Kidney (tissue), 14 donors: ENCODE results near the gene OR4D1. TPM values are rescaled to one million over a fixed set of nuclear protein-coding genes. Genes with fewer than 3 reads are reported as not detected.

Source experiments
- DNase-seq, 5 donors: peaks; one replicate each; pipeline ENCODE4 v3.0.0-alpha.2; 2013 to 2020
- FAIRE-seq: peaks from 2 replicates; lab custom pipeline; 2012; peaks lifted over from hg19 to GRCh38; lab: Jason Lieb, UNC
- H3K27ac ChIP-seq, 2 donors: one replicate each; pipeline ENCODE4 v1.7.0; 2013; ENCODE audit warnings: low read depth in 2 of 2, low read length in 2 of 2, inconsistent platforms in 1 of 2
- H3K27me3 ChIP-seq: one replicate; pipeline ENCODE4 v1.7.1; 2013; ENCODE audit warnings: low read length, inconsistent platforms; ENCODE audit not compliant: control insufficient read depth, insufficient read depth
- H3K36me3 ChIP-seq, 3 donors: one replicate each; pipeline versions ENCODE4 v1.7.0 to v1.7.1; 2013; ENCODE audit warnings: low read length in 3 of 3, control low read depth in 1 of 3, inconsistent platforms in 1 of 3; ENCODE audit not compliant: insufficient read depth in 3 of 3, control insufficient read depth in 2 of 3
- H3K4me1 ChIP-seq, 3 donors: one replicate each; pipeline versions ENCODE4 v1.7.0 to v1.7.1; 2013; ENCODE audit warnings: low read length in 3 of 3, inconsistent platforms in 1 of 3, low read depth in 1 of 3; ENCODE audit not compliant: control insufficient read depth in 2 of 3, insufficient read depth in 2 of 3
- H3K4me3 ChIP-seq, 3 donors: one replicate each; pipeline versions ENCODE4 v1.7.0 to v1.8.1; 2013; ENCODE audit warnings: low read length in 3 of 3, control low read depth in 1 of 3, inconsistent platforms in 1 of 3
- H3K9ac ChIP-seq, 3 donors: one replicate each; pipeline versions ENCODE4 v1.7.0 to v1.7.1; 2013; ENCODE audit warnings: low read length in 3 of 3, control low read depth in 1 of 3, inconsistent platforms in 1 of 3
- H3K9me3 ChIP-seq, 3 donors: one replicate each; pipeline versions ENCODE4 v1.7.0 to v1.7.1; 2013; ENCODE audit warnings: low read length in 3 of 3, control low read depth in 1 of 3, inconsistent platforms in 1 of 3; ENCODE audit not compliant: control insufficient read depth in 2 of 3, insufficient read depth in 1 of 3
- intact Hi-C: fragments of 100-400 bp; cut with DNase I; formaldehyde crosslinking; loops from one replicate; pipeline ENCODE4 v1.11.1; 2022
- polyA plus RNA-seq: library from polyadenylated mRNA; stranded (reverse); fragments of 350-450 nt; fragmentation: Illumina TruSeq; extraction: RNeasy Lipid Tissue Mini Kit (QIAGEN cat#74804); gene quantifications from one replicate; pipeline ENCODE4 v1.2.3, GENCODE V29; 2014; ENCODE audit warnings: low read depth, low replicate concordance; ENCODE audit not compliant: insufficient read depth
- total RNA-seq: library from RNA; stranded (reverse); fragmentation: NEBNext Ultra II Directional; extraction: Animal tissue kit (Norgen Biotek cat#: 25700); gene quantifications from one replicate; pipeline ENCODE4 v1.2.1, GENCODE V29; 2021
- TF ChIP-seq, protein P1 (sequence below): IDR thresholded peaks from 3 replicates; pipeline ENCODE4 v1.5.1; 2012; ENCODE audit warnings: mild to moderate bottlenecking, moderate library complexity, borderline replicate concordance; ENCODE audit not compliant: insufficient read depth; ENCODE audit errors: extremely low read depth
- donor health status: control.
- donor health status: control.
- donor health status: control.
- donor health status: control.
- donor health status: control.
- donor health status: DM: yes; HTN: yes; CAD: no.
- donor health status: Normal renal cell carcinoma (clear cell type).

OR4D1 gene
- total and polyA plus RNA-seq, 2 donors from 2014 or later, result 0.06 TPM; not detected in 1

DNA sequence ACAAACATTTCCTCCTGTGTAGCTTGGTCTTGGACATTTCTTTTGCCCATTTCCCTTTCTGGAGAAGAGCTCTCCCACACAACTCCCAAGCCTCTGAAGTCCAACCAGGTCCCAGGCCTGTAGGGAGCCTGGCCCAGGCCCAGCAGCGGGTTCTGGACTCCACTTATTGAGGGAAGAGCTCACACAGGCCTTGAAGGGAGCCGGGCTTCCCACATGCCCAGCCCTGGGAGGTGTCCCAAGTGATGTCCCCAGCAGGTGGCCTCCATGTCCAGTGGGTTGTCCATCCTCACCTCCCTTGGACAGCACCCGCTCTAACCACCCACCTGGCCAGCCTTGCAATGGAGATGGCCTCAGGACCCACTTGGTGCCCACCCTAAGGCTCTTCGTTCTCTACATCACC is 38.4 kb downstream of the OR4D1 start:
- no peak for FAIRE-seq
- Histone ChIP-seq H3K27me3 (no peaks in the 10 kb centered on the region), H3K36me3 (no peaks in the 10 kb centered on the region)

DNA sequence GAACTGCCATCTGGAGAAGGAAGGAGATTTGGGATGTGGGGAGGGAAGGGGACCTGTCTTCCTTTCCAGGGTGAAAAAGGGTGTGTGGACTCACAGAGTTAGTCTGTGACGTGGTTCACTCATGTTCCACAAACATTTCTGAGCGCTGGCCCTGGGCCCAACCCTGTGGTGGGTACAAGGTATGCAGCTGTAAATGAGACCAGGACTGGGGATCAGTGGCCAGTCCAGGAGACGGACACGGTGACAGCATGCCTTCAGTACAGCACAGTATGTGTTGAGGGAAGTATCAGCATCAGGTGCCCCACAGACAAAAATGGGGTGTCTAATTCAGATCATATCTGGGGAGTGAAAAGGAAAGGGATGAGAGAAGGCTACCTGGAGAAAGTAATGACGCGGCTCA is 38.9 kb downstream of the OR4D1 start:
- no peaks in the 10 kb centered on the region for H3K27me3 ChIP-seq
- H3K4me3 ChIP-seq, result no peak overlapping the region
- H3K9ac ChIP-seq, result no peak overlapping the region
- H3K36me3 ChIP-seq, result no peaks in the 10 kb centered on the region
- no peaks in the 10 kb centered on the region for H3K9me3 ChIP-seq
- TF ChIP-seq, protein P1, sequence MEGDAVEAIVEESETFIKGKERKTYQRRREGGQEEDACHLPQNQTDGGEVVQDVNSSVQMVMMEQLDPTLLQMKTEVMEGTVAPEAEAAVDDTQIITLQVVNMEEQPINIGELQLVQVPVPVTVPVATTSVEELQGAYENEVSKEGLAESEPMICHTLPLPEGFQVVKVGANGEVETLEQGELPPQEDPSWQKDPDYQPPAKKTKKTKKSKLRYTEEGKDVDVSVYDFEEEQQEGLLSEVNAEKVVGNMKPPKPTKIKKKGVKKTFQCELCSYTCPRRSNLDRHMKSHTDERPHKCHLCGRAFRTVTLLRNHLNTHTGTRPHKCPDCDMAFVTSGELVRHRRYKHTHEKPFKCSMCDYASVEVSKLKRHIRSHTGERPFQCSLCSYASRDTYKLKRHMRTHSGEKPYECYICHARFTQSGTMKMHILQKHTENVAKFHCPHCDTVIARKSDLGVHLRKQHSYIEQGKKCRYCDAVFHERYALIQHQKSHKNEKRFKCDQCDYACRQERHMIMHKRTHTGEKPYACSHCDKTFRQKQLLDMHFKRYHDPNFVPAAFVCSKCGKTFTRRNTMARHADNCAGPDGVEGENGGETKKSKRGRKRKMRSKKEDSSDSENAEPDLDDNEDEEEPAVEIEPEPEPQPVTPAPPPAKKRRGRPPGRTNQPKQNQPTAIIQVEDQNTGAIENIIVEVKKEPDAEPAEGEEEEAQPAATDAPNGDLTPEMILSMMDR, result no peak
- no peaks in the 10 kb centered on the region for H3K4me1 ChIP-seq
- no peak overlapping the region for H3K27ac ChIP-seq
- no peak for FAIRE-seq
- intact Hi-C loops, result no loop called here
- no peak for DNase-seq

More for the DNA sequence above, 38.4 kb downstream of the OR4D1 start:
- TF ChIP-seq, protein P1, result no peak
- no peak overlapping the region for H3K9ac ChIP-seq
- intact Hi-C loops, result no loop called here
- H3K4me3 ChIP-seq, result no peak overlapping the region
- H3K27ac ChIP-seq, result no peak overlapping the region
- no peaks in the 10 kb centered on the region for H3K4me1 ChIP-seq
- no peak for DNase-seq
- no peaks in the 10 kb centered on the region for H3K9me3 ChIP-seq

DNA sequence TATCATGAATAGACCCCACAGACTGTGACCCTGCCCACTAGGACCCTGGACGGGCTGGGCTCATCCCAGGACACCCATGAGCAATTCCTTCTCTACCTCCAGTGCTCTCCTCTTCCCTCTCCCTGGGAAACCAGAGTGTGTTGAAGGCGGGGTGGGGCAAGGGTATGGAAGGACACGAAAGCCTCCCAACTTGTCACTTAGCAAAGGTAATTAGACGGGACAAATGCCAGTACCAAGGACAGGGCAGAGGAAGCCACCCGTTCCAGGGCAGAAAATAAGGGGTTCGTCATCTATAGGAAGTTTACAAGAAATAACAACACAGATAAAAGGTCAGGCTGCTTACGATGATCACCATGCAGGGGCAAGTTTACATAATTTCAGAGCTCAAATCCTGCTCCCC is 39.5 kb downstream of the OR4D1 start:
- intact Hi-C loops, result no loop called here
- no peak for FAIRE-seq

More for the DNA sequence above, 39.5 kb downstream of the OR4D1 start:
- H3K9me3 ChIP-seq, result no peaks in the 10 kb centered on the region
- H3K27me3 ChIP-seq, result no peaks in the 10 kb centered on the region
- no peak for DNase-seq
- TF ChIP-seq, protein P1, result no peak
- no peak overlapping the region for H3K9ac ChIP-seq
- no peak overlapping the region for H3K27ac ChIP-seq
- no peaks in the 10 kb centered on the region for H3K36me3 ChIP-seq
- H3K4me3 ChIP-seq, result no peak overlapping the region
- H3K4me1 ChIP-seq, result no peaks in the 10 kb centered on the region
